MV-4-11 (cell line): Measurements from ENCODE around the gene HMCN2.

Experiments
- DNase-seq: peaks from one replicate; lab custom pipeline; 2025; lab: John Stamatoyannopoulos, UW

HMCN2 gene

GRCh38 chr9:130345897-130346385 is 80.4 kb downstream of the HMCN2 start:
- no peak for DNase-seq

- no peak for DNase-seq
Measured at GRCh38 chr9:130346431-130346830, 80.9 kb downstream of the HMCN2 start.

GRCh38 chr9:130347036-130347435 is 81.5 kb downstream of the HMCN2 start:
- no peak for DNase-seq

- DNase-seq, result no peak
Measured at GRCh38 chr9:130347931-130348330, 82.4 kb downstream of the HMCN2 start.

GRCh38 chr9:130348341-130348740 is 82.8 kb downstream of the HMCN2 start:
- no peak for DNase-seq

GRCh38 chr9:130348881-130349280 is 83.3 kb downstream of the HMCN2 start:
- DNase-seq, result no peak

- no peak for DNase-seq
Measured at GRCh38 chr9:130349398-130349797, 83.8 kb downstream of the HMCN2 start.

GRCh38 chr9:130351343-130351742 is 85.8 kb downstream of the HMCN2 start:
- DNase-seq, result no peak

GRCh38 chr9:130352081-130352480 is 86.5 kb downstream of the HMCN2 start:
- no peak for DNase-seq

GRCh38 chr9:130352586-130353285 is 87.2 kb downstream of the HMCN2 start:
- DNase-seq, result no peak

- no peak for DNase-seq
Measured at GRCh38 chr9:130354378-130354777, 88.8 kb downstream of the HMCN2 start.

- no peak for DNase-seq
Measured at GRCh38 chr9:130354806-130355205, 89.2 kb downstream of the HMCN2 start.

- DNase-seq, result no peak
Measured at GRCh38 chr9:130356033-130356432, 90.5 kb downstream of the HMCN2 start.

GRCh38 chr9:130356877-130357584 is 91.5 kb downstream of the HMCN2 start:
- DNase-seq, result no peak

- no peak for DNase-seq
Measured at GRCh38 chr9:130358928-130359327, 93.4 kb downstream of the HMCN2 start.

GRCh38 chr9:130359819-130360218 is 94.3 kb downstream of the HMCN2 start:
- no peak for DNase-seq

GRCh38 chr9:130360672-130361071 is 95.1 kb downstream of the HMCN2 start:
- DNase-seq, result no peak

- DNase-seq, result no peak
Measured at GRCh38 chr9:130361873-130362362, 96.4 kb downstream of the HMCN2 start.

GRCh38 chr9:130362691-130363090 is 97.1 kb downstream of the HMCN2 start:
- no peak for DNase-seq

GRCh38 chr9:130363755-130364404 is 98.3 kb downstream of the HMCN2 start:
- no peak for DNase-seq

GRCh38 chr9:130364619-130365322 is 99.2 kb downstream of the HMCN2 start:
- DNase-seq, result no peak

- DNase-seq, result no peak
Measured at GRCh38 chr9:130365323-130365721, 99.8 kb downstream of the HMCN2 start.
